ENCODE data around the gene CREBRF. TPM values are rescaled to one million over a fixed set of nuclear protein-coding genes. Genes with fewer than 3 reads are reported as not detected.

The CREBRF gene
- total and polyA plus RNA-seq, 9 of the 15 experiments (the other 6 are each of a cell fraction or from before 2014, with no cell fraction given): 1.1 to 4.9 (median 2.9) TPM

- TF ChIP-seq NRF1 (conservative IDR thresholded peaks at IDR 0.05 in 1 of 2, IDR thresholded peaks at IDR 0.05 in 1 of 2) (0 out of 4 replicates have a peak, but pooled peaks of 1 of the 2 experiments have one; percentile 7), ZBTB34 (CRISPR knock-in tag; IDR thresholded peaks at IDR 0.05) (no peak), NR2F6 (CRISPR knock-in tag; IDR thresholded peaks at IDR 0.05) (no peak), ZBTB8A (IDR thresholded peaks at IDR 0.05; ENCODE audit: partially characterized antibody) (no peak), KDM1A (IDR thresholded peaks at IDR 0.05) (peak in 1 of 2 experiments; percentile 41; a peak in 1 of 4 replicates), ASH1L (IDR thresholded peaks at IDR 0.05; ENCODE audit: borderline replicate concordance, low read depth, partially characterized antibody) (peak; percentile 51), MNT (conservative IDR thresholded peaks at IDR 0.05) (peak in 1 of 2 experiments; percentile 54; a peak in 1 of 4 replicates), ZC3H11A (IDR thresholded peaks at IDR 0.05; ENCODE audit: low read depth, low read length) (no peak), ZNF551 (CRISPR knock-in tag; IDR thresholded peaks at IDR 0.05) (no peak), ETV6 (IDR thresholded peaks at IDR 0.05; ENCODE audit: borderline replicate concordance in 1 of 2, low read depth in 2 of 2, low read length in 1 of 2) (peak in 1 of 2 experiments; percentile 32; a peak in 1 of 4 replicates), ETV6 (CRISPR knock-in tag; IDR thresholded peaks at IDR 0.05; ENCODE audit: borderline replicate concordance) (no peak), NFE2 (IDR thresholded peaks at IDR 0.05; ENCODE audit: low read depth) (peak; percentile 40), FOXM1 (IDR thresholded peaks at IDR 0.05; ENCODE audit: low read depth) (peak; percentile 13; the same call in 1 of the 2 replicates), FOXM1 (CRISPR knock-in tag; IDR thresholded peaks at IDR 0.05; ENCODE audit: low read depth) (no peak), ARID1B (IDR thresholded peaks at IDR 0.05) (peak; percentile 83), LARP7 (IDR thresholded peaks at IDR 0.05) (no peak), TAL1 (IDR thresholded peaks at IDR 0.05) (peak; percentile 47; the same call in 1 of the 2 replicates), CBFA2T2 (conservative IDR thresholded peaks at IDR 0.05) (peak; percentile 64), GABPA (tag; conservative IDR thresholded peaks at IDR 0.05; ENCODE audit: low read depth) (peak; percentile 41), PKNOX1 (IDR thresholded peaks at IDR 0.05) (peak; percentile 52), ZEB2 (IDR thresholded peaks at IDR 0.05) (0 out of 2 replicates have a peak, but pooled peaks have one; percentile 27), ATF1 (CRISPR knock-in tag; IDR thresholded peaks at IDR 0.05) (no peak), ATF1 (tag; IDR thresholded peaks at IDR 0.05) (peak; percentile 34; the same call in 1 of the 2 replicates), NR2C1 (IDR thresholded peaks at IDR 0.05) (peak; percentile 62), NR2C1 (tag; IDR thresholded peaks at IDR 0.05) (peak; percentile 48; the same call in 1 of the 2 replicates), LEF1 (IDR thresholded peaks at IDR 0.05) (peak; percentile 37; the same call in 1 of the 2 replicates), ELF4 (CRISPR knock-in tag; IDR thresholded peaks at IDR 0.05) (0 out of 2 replicates have a peak, but pooled peaks have one; percentile 38), TEAD4 (IDR thresholded peaks at IDR 0.05; ENCODE audit: low read length) (0 out of 2 replicates have a peak, but pooled peaks have one; percentile 31), TEAD4 (CRISPR knock-in tag; IDR thresholded peaks at IDR 0.05; ENCODE audit: borderline replicate concordance) (no peak), NFRKB (IDR thresholded peaks at IDR 0.05; ENCODE audit: low read depth) (no peak)
Observed at GRCh38 chr5:173029499-173029921, 26.6 kb upstream of the CREBRF start (continued).
